ENCODE measurements around the gene HMGB2. TPM values are rescaled to one million over a fixed set of nuclear protein-coding genes. Genes with fewer than 3 reads are reported as not detected.

Gene HMGB2
- total and polyA plus RNA-seq, 2 donors (not counting 3 experiments of a cell fraction or from before 2014, with no cell fraction given), result 45.9 to 233 TPM

GRCh38 chr4:173374588-173374987 is 40.4 kb upstream of the HMGB2 start:
- no peak overlapping the region for H3K9ac ChIP-seq (replicated peaks; ENCODE audit: extremely low read depth, insufficient read depth, low read length)
- no peak overlapping the region for H2AFZ ChIP-seq (ENCODE audit: low read depth, low read length)
- no peak overlapping the region for H3K27ac ChIP-seq (ENCODE audit: insufficient read depth, low read depth, low read length)
- peaks cover 5% of the 10 kb centered on the region for H3K4me1 ChIP-seq (ENCODE audit: control insufficient read depth, extremely low read depth, insufficient read depth, low read length)
- DNase-seq (ENCODE audit: low read depth, low spot score) (no peak), FAIRE-seq (no peak)
- no peaks in the 10 kb centered on the region for H3K9me3 ChIP-seq (replicated peaks; ENCODE audit: control insufficient read depth, insufficient read depth, low read length)
- dilution Hi-C loops (cut with MboI; ENCODE audit: extremely low pct_ligation_motif_present, low sequenced_read_pairs) (no loop called here), intact Hi-C loops (cut with micrococcal nuclease) (loop anchor here (5.0 kb wide), 1 partner anchor 362 kb away; no protein-coding TSS in a partner anchor)
- POLR2A ChIA-PET, result no interaction called here
- no peak overlapping the region for H3K4me2 ChIP-seq (ENCODE audit: insufficient read depth, low read length)
- no peaks in the 10 kb centered on the region for H3K27me3 ChIP-seq (ENCODE audit: control insufficient read depth in 2 of 2, insufficient read depth in 2 of 2, low read length in 2 of 2)
- CTCF ChIA-PET, result interaction anchor here (1.2 to 1.6 kb wide), 4 partner anchors 35 to 120 kb away, joined by 4 to 6 read pairs (median 4); no protein-coding TSS in a partner anchor
- TF ChIP-seq JUN (IDR thresholded peaks at IDR 0.05; ENCODE audit: borderline replicate concordance, insufficient read depth, insufficient read length, low read depth), result no peak
- TF ChIP-seq POLR2A (IDR thresholded peaks at IDR 0.05; ENCODE audit: low read depth, low read length), result no peak
- TF ChIP-seq, protein P1, sequence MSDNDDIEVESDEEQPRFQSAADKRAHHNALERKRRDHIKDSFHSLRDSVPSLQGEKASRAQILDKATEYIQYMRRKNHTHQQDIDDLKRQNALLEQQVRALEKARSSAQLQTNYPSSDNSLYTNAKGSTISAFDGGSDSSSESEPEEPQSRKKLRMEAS (IDR thresholded peaks at IDR 0.05; ENCODE audit: insufficient read depth, insufficient read length), result no peak
- TF ChIP-seq CTCF (IDR thresholded peaks at IDR 0.05; ENCODE audit: extremely low read depth in 1 of 2, insufficient read depth in 1 of 2, low read depth in 1 of 2, low read length in 2 of 2), result no peak
- TF ChIP-seq EZH2 (IDR thresholded peaks at IDR 0.05; ENCODE audit: borderline replicate concordance, low read depth, low read length, severe bottlenecking), result no peak
- TF ChIP-seq POLR2AphosphoS5 (IDR thresholded peaks at IDR 0.05; ENCODE audit: insufficient read depth, low read depth, low read length), result no peak
- no peak for TF ChIP-seq MYC (IDR thresholded peaks at IDR 0.05; ENCODE audit: low read depth, low read length)
- no peak for TF ChIP-seq FOS (IDR thresholded peaks at IDR 0.05; ENCODE audit: borderline replicate concordance, insufficient read depth, low read length)
- no peak for TF ChIP-seq GATA2 (IDR thresholded peaks at IDR 0.05; ENCODE audit: insufficient read depth, insufficient read length, low read depth, low read length)
- H3K9me1 ChIP-seq (replicated peaks; ENCODE audit: control insufficient read depth, extremely low read depth, insufficient read depth, low read length), result no peaks in the 10 kb centered on the region
- BruUV-seq (replicated peaks), result no TSS peak
- peaks cover 27% of the 10 kb centered on the region for H3K79me2 ChIP-seq (ENCODE audit: control insufficient read depth, insufficient read depth, low read length)
- H3K36me3 ChIP-seq (ENCODE audit: control insufficient read depth in 2 of 2, extremely low read depth in 1 of 2, insufficient read depth in 2 of 2, low read length in 2 of 2), result peaks cover 0 to 3% of the 10 kb centered on the region in 2 experiments
- H4K20me1 ChIP-seq (replicated peaks; ENCODE audit: control insufficient read depth, extremely low read depth, insufficient read depth, low read length), result no peaks in the 10 kb centered on the region
- no peak overlapping the region for H3K4me3 ChIP-seq (replicated peaks in 1 of 3; ENCODE audit: insufficient read depth in 1 of 3, low read depth in 1 of 3, low read length in 3 of 3)

Measured in endothelial cell of umbilical vein (primary cell).